Activated T-cell treated with anti-CD3 and anti-CD28 coated beads for 4 hours (primary cell): Measurements from ENCODE around the gene MYO1F.
"Not testable (repeated sequence)": the region's sequence is repeated elsewhere in the genome, so short reads cannot be mapped to it uniquely, and the experiment has no call there.

Experiments
- DNase-seq: peaks from one replicate; pipeline ENCODE4 v3.0.0-alpha.2; 2020

The MYO1F gene

DNA sequence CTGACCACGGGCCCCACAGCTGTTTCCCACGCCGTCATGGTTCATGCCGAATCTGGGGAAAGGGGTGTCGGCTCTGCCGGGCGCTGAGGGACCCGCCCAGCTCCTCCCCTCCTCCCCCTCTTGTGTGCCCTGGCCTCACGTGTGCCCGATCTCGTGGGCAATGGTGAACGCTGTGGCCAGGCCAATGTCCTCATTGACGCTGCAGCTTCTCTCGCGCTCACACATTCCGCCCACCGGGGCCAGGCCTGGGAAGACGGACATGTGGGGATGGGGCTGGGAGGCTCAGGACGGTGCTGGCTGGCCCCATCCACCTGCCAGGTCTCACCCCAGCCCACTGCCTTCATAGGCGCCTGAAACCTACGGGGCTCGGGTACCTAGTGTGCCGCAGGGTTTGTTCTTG lies 18.9 kb upstream of the MYO1F start:
- no peak for DNase-seq

DNA sequence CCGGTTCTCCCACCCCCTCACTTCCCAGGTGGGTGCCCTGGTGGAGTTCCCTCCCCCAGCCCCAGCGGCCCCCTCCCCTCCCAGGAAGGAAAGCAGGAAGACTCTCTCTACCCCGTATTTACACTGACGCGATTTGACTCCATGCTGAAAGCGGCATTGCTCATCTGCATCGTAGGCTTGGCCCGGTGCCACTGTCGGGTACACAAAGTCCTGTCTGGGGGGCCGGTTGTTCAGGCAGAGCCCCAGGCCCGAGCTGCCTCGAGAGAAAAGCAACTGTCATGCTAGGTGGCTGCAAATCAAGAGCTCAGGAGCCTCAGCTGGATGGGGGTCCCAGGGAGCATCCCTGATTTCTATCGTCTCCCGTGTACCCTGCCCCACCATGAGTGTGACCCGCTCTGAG lies 18.4 kb upstream of the MYO1F start:
- DNase-seq: no peak

DNA sequence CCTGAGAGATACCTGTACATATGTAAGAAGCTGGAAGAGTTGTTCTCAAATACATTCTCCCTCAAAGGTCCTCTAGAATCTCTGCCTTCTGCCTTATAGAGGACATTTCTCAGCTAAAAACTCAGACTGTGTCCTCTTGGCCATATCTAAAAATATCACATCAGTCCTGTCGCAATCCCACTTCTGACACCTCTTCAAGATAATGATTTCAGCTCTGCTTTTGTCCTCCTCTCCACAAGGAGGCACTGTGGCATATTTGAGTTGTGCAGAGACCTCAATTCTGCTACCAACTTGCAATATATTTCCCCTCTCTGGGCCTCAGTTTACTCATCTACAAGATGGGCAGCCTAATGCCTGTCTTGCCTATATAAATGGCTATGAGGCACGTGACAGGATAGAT lies 16.7 kb upstream of the MYO1F start:
- no peak for DNase-seq

DNA sequence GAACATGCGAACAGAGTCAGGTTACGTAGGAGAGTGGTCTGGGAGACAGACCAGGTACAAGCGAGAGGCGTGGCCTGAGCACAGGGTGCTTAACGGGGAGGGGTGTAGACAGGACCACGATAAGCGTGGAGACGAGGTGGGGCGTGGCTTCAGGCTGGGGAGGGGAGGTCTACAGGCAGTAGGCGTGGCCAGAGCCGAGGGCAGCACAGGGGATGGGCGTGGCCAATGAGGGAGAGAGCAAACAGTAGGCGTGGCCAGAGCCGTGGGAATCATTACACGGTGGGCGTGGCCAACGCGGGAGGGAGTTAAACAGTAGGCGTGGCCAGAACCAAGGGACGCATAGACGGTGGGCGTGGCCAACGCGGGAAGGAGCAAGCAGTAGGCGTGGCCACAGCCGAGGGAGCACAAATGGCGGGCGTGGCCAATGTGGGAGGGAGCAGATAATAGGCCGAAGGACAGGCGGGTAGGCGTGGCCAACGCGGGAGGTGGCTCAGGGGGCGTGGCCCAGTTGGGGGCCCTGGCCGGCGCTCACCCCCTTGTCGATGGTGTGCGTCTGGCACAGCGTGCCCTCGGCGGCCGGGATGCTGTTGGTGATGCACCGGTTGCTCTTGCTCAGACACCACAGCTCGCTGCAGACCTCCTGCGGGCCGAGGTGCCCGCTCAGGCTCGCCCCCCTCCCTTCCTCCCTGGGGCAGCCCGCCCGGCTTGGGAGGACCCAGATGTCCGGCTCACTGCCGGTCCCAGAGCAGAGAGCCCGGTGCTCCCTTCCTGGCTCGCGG lies 15.2 kb upstream of the MYO1F start:
- peak; percentile 93 for DNase-seq

DNA sequence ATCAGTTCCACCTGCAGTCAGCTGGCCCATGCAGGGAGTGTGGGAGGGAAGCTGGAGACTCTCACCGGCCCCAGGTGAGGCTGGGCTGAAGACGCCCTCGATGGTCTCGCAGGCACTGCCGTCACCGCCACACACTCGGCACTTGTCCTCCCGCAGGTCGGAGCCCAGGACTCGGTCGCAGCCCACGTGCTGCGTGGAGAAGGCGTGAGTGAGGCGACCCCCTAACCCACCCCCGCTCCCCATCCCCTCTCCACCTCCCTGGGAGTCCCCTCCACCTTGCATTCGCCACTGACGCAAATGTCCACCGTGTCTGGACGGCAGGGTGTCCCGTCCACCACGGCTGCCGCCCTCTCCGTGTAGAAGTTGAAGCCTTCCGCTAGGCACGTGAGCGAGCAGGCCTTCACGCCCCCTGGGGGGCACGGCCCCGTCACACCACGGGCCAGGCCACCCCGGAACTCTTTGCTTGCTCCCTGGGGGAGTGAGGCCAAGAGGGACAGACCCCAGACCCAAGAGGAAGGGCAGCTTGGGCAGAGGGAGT lies 12.0 kb upstream of the MYO1F start:
- no peak for DNase-seq

DNA sequence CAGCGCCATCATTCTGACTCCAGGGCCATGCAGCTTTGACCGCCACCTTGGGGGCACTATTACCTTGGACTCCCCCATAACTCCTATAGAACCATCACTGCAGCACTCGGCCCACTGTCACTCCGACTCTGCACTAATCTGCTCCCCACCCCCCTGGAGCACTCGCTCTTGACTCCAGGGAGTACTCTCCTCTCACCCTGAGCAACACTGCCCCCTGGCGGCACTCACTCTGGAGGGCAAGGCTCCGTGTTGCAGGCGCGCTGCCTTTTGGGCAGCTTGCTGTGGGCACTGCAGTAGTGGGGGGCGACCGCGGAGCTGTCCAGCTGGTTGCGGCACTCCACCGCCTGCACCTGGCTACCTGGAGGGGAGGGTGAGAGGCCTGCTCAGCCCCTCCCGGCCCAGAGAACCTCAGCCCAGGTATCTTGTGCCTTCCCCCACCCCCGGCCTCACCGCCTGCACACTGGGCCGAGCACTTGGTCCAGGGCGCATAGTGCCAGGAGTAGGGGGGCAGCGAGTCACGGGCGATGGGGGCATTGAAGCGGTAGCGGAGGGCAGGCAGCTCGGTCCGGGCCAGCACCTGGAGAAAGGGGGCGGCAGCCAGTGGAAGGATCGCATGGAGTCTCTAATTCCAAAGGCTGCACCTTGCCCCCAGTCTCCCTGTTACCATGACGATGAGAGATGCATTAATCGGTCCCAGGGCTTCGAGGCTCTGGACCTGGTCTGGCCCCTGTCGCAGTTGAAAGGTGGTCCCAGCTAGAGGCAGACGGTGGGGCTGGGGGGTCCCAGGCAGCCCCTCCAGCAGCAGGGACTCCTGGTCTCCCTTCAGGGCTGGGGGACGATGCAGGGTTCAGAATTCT lies 8.9 kb upstream of the MYO1F start:
- DNase-seq: peak; percentile 39

DNA sequence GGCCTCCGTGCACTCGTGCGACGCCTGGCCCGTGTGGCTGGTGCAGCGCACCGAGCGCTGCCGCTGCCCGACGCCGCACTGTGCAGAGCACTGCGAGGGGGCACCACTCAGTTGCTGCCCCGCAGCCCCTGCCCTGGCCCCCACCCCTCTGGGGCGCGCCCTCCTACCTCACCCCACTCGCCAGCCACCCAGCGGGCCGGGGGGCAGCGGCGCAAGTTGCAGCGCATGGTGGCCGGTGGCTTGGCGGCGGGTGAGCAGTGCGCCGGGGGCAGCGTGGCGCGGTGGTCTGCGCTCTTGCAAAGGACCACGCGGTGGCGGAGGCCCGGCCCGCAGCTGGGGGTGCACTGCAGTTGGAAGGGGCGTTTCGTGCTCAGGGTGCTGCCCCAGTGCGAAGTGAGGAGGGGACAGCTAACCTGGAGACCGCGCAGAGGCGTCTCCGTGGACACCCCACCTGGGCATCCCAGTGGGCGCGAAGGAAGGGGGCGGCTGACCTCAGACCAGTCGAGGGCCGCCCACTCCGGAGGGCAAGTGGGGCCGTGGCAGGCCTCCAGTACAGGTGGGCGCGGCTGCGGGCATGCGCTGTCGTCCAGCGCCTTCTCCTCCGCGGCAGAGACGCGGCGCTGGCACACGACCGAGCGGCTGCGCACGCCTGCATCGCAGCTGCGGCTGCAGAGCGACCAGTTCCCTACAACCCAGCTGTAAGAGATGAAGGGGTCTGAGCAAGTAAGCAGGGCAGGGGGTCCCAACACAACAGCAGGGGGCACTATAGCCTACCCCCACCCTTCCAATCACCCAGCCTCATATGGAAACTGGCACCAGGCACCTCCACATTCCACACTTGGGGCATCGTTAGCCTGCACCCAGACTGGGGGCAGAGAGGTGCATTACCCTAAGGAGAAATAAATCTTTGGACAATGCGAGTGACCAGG lies 8.0 kb upstream of the MYO1F start:
- DNase-seq: no peak

DNA sequence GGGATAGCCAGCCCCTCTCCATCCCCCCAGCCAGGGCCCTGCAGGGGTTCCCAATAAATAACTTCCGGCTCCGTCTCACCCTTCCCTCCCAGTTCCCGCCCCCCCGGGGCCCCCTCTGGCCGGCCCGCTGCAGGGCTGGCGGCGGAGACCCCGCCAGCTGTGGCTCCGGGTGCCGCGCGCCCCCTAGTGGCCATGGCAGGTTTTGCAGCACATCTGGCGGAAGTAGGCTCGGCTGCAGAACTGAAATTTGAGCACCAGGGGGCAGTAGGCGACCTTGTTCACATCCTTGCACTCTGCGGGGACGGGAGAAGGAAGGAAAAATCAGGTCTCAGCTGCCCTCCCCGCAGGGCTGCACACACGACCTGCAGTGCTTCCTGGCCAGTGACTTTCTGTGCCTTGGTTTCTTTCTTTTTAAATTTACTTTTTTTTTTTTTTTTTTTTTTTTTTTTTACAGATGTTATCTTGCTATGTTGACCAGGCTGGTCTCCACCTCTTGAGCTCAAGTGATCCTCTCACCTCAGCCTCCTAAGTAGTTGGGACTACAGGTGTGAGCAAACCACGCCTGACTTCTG lies 3.6 kb upstream of the MYO1F start:
- peak; percentile 80 for DNase-seq

DNA sequence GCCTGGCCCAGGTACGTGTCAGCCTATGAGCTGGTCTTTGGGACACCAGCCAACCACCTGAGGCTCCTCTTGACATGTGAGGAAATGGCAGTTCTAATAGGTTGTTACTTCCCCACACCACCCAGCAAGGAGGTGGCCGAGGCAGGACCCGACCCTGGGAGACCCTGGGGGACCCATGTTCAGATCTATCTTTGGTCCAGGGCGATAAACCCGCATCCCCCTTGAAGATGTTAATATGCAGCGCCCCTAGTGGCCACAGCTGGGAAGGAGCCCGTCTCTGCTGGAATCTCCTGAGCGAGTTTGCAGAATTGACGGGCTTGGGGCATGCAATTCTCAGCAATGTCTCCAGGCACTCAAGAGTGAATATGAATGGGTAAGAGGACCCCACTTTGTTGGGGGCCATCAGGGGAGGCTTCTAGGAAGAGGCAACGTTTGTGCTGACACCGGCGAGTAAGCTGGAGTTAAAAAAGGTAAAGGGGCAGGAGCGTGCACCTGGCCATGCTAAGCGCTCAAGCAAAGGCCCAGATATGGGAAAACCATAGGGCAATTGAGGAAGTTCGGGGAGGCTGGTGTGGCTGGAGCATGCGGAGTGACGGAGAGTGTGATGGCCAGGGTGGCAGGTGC lies 1.5 kb upstream of the MYO1F start:
- peak; percentile 79 for DNase-seq

DNA sequence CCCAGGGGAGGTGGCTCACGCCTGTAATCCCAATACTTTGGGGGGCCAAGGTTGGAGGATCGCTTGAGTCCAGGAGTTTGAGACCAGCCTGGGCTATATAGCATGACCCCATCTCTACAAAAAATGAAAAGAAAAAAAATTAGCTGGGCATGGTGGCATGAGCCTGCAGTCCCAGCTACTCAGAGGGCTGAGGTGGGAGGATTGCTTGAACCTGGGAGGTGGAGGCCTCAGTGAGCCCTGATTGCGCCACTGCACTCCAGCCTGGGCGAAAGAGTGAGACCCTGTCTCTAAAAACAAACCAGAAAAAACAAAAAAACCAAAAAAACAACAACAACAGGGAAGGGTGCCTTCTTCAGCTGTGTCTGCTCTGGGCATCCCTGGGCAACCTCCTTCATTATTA lies 499 bp upstream of the MYO1F start:
- no peak for DNase-seq

DNA sequence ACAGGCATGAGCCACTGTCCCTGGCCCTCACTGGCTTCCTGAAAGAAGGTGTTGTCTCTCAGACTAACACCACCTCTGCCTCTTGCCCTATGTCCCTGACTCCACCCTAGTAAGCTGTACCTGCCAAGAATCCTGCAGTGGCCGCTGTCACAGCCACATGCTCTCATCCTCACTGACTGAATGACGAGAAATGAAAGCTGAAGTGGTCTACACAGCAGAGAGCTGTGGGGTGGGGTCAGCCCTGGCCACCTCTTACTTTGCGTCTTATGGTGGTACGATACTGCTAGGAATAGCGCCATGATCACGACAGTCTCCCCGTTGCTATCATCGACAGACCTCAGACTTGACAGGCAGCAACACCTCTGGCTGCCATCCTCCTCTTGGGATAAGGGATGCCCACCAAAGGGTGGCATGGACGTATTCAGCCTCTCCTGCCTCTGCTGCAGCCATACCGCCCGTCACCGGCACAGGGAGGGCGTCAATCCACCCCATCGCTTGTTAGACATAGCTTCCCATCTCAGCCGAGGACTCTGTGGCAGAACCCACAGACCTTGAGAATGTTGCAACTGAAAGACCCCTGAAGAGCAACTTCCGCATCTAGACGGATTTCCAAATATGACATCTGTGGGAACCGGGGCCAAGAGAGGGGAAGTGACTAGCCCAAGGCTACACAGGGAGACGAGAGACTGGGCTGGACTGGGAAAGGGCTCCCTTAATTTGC lies 809 bp downstream of the MYO1F start:
- DNase-seq: no peak

DNA sequence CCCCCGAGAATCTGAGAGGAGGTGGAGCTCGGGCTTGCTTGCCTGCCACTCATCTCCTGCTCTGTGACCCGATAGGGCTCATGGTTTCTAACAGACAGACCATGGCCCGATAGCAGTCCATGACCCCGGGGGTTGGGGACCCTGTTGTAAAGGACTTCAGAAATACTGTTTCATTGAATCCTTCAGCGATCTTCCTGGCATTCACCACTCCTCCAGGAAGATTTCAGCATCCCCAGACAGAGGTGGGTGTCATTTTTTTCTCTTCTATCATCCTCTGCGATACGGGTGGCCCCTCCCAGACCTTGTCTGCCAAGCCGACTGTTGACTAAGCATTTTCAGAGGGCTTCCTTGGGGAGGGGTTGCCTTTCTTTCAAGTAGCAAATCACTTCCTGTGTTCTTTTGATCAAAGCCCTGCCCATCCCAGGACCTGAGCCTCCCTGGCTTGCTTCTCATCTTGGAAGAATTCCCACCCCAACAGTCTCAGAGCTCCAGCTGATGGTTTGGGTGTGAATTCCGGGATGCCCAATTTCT lies 1.7 kb downstream of the MYO1F start:
- peak; percentile 41 for DNase-seq

DNA sequence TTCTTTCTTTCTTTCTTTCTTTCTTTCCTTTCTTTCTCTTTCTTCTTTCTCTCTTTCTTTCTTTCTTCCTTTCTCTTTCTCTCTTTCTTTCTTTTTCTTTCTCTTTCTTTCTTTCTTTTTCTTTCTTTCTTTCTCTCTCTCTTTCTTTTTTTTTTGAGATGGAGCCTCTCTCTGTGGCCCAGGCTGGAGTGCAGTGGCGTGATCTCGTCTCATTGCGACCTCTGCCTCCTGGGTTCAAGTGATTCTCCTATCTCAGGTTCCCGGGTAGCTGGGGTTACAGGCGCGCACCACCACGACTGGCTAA lies 2.7 kb downstream of the MYO1F start:
- DNase-seq: not testable (repeated sequence)

DNA sequence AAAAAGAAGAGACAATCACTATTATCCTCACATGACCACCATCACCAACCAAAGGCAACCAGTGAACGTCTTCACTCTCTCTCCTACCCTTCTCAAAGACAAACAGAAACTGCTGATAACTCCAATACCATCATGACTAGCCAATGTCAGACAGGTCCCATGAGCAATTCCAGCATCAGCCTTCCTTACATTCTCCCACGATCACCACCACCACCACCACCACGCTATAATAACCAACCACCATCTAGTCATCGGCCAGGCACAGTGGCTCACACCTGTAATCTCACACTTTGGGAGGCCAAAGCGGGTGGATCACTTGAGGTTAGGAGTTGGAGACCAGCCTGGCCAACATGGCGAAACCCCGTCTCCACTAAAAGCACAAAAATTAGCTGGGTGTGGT lies 3.9 kb downstream of the MYO1F start:
- no peak for DNase-seq

DNA sequence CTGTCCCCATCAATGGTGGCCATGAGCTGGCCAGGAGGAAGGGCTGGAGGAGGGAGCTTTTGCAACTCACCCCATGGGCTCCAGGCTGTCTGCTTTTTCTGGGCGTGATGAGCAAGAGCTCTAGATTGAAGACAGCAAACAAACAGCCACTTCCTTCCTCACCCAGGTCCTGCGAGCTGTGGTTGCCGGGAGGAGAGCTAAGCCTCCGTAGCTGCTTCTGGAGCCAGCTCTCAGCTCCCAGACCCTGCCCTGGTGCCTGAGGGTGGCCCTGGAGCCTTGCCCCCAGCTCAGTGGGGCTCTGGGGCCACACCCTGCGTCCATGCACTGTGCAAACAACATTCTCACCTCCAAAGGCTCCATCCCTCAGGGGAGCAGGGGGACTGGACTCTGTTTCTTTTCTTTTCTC lies 6.2 kb downstream of the MYO1F start:
- DNase-seq: no peak

DNA sequence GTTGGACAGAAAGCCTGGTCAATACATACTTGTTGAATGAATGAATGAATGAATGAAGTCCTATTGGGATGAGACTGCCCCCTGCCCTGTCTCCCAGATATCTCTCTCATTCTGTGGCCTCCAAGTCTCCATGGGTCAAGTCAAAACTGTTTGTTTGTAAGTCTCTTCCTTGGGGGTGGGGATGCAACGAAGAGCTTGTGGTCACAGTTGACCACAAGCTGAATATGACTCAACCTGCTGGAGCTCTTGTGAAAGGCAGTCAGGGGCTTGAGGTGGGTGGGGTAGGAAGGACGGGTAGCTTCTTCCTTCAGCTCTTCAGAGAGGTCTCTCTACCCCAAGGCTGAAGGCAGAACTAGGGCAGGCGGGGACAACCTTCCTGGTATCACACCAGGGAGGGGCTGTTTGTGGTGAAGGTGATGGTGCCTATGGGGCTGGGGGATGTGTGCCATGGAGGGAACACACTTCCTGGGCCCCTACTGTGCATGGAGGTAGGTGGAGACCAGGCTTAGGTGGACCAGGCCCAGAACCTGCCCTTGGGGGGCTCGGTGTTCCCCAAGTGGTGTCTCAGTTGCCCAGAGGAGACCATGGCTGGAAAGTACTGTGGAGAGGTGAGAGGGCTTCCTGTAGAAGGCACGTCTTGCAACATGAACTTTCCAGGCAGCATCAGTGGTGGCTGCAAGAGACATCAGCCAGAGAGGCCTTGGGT lies 8.0 kb downstream of the MYO1F start:
- DNase-seq: peak; percentile 39

DNA sequence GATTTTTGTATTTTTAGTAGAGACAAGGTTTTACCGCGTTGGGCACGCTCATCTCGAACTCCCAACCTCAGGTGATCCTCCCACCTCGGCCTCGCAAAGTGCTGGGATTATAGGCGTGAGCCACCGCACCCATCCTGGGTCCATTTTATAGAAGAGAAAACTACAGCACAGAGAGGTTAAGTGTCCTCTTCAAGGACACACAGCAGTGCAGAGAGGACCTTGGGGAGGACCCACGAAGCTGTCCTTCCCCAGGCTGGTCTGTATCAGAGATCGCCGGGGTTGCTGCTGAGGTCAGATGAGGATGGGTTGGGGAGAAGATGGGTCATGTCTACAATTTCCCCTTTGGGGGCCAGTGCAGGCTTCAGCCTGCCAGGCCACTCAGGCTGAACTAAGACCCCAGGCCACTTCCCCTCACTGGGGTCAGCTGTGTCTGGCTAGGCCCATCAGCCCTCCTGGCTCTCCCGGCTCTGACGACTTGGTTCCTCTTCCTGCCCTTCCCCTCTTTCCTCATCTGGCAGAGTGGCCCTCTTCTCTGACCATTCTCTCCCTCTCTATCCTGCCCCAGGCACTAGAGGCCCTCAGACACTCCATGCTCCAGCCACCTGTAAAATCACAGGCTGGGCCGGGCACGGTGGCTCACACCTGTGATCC lies 9.6 kb downstream of the MYO1F start:
- DNase-seq: no peak

DNA sequence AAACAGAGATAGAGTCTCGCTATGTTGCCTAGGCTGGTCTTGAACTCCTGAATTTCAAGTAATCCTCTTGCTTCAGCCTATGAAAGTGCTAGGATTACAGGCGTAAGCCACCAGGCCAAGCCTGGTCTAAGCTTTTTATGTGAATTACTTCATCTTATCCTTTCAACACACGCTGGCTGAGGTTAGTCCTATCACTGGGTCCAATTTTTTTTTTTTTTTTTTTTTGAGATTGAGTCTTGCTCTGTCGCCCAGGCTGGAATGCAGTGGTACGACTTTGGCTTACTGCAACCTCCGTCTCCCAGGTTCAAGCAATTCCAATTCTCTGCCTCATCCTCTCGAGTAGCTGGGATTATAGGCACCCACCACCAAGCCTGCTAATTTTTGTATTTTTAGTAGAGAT lies 10.4 kb downstream of the MYO1F start:
- no peak for DNase-seq

DNA sequence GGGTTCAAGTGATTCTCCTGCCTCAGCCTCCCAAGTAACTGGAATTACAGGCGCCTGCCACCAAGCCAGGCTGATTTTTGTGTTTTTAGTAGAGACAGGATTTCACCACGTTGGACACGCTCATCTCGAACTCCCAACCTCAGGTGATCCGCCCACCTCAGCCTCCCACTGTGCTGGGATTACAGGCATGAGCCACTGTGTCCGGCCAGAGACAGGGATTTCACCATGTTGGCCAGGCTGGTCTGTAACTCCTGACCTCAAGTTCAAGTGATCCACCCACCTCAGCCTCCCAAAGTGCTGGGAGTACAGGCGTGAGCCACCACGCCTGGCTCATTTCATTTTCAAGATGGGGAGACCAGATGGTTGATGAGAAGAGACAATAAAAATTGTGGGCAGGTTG lies 12.4 kb downstream of the MYO1F start:
- not testable (repeated sequence) for DNase-seq
